Left lobe of liver (tissue), 2 donors: Measurements from ENCODE around the gene BAG3. TPM values are rescaled to one million over a fixed set of nuclear protein-coding genes. Genes with fewer than 3 reads are reported as not detected.
"Not testable (repeated sequence)": the region's sequence is repeated elsewhere in the genome, so short reads cannot be mapped to it uniquely, and the experiment has no call there.

Experiments used
- ATAC-seq: fragments of 200-7000 bp; cut with Tn5 transposase; one replicate; pipeline ENCODE4 v1.9.1; 2020; ENCODE audit warnings: mild to moderate bottlenecking, moderate library complexity
- DNase-seq: peaks from one replicate; pipeline ENCODE4 v3.0.0-alpha.2; 2020; ENCODE audit warnings: low spot score
- total RNA-seq: library from RNA; stranded (reverse); gene quantifications from one replicate; pipeline ENCODE4 v1.2.1, GENCODE V29; 2021
- donor health status: DM: no; HTN: no; CAD: no; lungs with moderate emphysema.
- donor health status: DM: no; HTN: yes; CAD: no.

The BAG3 gene
- total RNA-seq, 1 donor from 2014 or later, result 11.3 TPM

DNA sequence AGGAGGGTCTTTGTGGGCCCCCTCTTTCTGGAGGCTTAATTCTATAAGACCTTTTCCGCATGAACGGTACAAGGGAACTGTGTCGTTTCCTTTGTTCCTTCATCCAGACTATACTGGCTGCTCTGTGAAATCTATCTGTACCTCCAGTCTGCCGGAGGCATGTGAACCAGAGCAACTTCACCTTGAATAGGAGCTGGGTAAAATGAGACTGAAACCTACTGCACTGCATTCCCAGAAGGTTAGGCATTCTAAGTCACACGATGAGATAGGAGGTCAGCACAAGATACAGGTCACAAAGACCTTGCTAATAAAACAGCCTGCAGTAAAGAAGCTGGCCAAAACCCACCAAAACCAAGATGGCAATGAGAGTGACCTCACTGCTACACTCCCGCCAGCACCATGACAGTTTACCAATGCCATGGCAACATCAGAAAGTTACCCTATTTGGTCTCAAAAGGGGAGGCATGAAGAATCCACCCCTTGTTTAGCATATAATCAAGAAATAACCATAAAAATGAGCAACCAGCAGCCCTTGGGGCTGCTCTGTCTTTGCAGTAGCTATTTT is 37.9 kb downstream of the BAG3 start:
- no peak for ATAC-seq
- no peak for DNase-seq

DNA sequence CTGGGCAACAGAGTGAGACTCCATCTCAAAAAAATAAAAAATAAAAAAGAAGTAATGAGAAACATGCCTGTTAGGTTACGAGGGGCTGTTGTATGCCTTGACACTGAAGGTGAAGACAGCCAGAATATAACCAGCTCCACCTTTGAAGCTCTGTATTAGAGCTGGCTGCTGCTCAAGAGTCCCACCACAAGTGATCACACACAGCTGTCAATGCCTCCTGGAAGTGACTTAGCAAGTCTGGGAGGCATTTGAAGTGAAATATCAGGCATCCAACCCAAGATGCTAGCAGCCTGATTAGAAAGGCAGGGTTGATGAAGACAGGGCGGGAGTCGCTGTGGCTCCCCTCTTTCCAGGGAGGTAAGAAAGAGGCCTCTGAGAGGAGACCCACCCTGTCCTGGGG is 40.5 kb downstream of the BAG3 start:
- DNase-seq, result no peak
- ATAC-seq, result no peak

DNA sequence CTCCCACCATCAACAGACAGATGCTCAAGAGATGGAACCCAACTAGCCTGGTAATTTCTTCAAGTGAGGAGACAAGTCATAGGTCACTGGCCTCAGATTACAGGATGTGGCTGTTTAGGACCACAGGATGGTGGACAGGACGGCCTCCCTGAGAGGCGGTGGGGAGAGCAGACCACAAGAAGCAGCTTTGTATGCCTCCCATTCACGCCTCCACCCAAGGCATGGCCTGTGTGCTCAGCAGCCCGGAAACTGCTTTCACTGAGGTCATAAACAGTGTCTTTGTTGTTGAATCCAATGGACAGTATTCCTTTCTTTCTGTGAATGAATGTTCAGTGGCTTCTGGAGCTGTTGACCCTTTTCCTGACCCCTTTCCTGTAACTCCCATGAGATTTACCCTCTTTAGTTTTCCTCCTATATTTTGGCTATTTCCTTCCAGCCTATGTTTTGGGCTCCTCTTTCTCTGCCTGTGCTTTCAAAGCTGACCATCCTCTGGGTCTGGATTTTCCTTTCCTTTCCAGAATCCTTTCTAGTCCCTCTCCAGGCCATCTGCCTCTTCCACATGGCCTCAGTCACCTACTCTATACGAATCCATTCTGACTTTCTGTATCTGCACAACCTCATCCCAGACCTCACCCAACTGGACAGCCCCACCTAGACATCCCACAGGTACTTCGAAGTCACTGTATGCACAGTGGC is 42.2 kb downstream of the BAG3 start:
- no peak for DNase-seq
- no peak for ATAC-seq

DNA sequence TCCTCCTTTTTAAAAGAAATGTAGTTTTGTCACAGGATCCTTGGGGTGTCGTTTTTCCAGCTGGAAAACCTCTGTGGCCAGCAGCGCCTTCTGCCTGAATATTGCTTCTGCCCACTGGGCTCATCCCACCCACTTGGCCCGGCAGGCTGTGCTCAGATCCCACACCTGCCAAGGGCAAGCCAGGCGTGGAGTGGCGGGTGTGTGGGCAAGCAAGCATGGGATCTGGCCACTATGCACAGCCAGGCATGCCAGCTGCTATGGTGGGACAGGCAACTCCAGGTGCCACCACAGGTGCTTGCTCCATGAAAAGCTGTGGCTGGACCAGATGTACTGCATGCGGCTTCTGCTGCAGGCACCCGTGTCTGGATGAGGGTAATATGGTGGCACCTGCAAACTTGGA is 43.4 kb downstream of the BAG3 start:
- ATAC-seq (no peak), DNase-seq (no peak)

DNA sequence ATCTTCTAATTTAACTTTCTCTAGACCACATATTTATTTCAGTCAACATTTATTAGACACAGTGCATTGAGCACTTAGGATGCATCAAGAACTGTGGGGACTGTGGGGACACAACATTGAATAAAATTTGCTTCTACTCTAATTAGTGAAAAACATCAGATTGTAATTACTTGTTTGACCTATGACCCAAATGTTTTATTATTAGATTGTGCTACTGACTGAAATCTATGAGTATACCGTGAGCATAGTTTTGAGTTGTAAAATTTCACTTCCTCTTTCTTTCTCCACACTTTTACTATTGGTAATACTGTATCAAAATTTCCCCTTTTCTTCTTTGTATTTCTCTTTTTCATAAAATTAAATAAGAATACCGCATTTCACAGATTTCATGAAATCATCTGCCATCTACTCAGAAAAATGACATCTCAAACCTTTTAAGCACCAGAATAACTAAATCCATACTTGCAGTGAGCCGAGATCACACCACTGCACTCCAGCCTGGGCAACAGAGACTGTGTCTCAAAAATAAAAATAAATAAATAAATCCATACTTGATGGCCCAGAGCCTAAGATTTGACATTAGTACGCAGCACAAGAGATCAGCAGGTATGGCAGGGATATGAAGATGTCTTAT is 49.3 kb downstream of the BAG3 start:
- DNase-seq (no peak), ATAC-seq (no peak)

DNA sequence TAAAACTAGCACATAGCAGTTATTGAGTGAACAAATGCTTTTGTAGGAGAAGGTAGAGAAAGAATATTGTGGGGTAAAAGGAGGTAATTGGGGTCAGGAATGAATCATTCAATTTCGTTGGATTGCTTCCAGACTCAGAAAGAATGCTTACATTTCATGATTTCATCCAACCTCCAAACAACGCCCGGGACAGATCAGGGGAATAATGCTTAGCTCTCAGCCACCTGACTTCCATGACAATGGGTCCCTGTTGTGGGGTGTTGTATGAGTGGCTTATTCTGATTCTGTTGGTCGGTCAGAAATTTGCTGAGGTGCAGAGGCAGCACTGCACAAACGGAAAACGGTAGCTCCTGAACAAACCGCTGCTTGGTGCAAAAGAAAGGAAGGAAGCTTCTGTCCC is 50.7 kb downstream of the BAG3 start:
- DNase-seq, result no peak
- no peak for ATAC-seq

DNA sequence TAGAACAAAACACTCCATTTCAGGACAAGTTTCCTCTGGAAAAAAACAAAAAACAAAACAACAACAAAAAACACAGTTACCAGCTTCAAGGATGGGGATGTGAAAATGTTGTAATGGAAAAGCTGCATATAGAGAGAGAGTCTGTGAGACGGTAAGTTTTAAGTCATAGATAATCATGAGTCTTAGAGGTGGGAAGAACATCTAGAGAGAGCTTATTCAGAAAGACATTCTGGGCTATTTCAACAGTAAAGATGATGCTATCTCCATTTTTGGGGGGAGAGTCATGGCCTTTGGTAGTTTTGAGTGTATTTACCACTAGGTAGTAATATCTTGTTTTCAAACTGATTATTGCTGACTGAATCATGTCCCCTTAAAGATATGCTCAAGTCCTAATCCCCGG is 51.4 kb downstream of the BAG3 start:
- ATAC-seq, result no peak
- no peak for DNase-seq

DNA sequence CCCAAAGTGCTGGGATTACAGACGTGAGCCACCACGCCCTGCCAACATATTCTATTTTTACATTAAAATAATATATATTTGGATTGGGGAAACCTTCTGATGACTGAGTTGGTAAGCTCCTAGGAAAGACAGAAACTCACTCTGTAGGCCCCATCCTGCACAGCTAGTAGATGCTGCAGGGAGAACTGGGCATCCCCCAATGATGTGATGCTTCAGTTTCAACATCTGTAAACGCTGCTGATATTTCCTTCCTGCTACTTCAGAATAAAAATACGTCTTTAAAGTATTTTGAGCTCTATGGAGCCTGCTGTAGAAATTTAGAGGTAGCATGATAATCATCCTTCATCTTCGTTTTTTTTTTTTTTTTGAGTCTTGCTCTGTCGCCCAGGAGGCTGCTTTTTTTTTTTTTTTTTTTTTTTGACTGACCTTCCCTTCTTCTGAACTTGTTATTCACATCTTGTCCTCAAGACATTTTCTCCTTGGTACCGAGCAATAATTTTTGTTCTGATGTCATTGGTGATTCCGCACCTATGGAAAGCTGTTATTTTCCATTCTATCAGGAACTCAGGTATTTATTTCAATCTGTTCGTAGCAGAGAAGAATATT is 52.8 kb downstream of the BAG3 start:
- DNase-seq (no peak), ATAC-seq (no peak)

DNA sequence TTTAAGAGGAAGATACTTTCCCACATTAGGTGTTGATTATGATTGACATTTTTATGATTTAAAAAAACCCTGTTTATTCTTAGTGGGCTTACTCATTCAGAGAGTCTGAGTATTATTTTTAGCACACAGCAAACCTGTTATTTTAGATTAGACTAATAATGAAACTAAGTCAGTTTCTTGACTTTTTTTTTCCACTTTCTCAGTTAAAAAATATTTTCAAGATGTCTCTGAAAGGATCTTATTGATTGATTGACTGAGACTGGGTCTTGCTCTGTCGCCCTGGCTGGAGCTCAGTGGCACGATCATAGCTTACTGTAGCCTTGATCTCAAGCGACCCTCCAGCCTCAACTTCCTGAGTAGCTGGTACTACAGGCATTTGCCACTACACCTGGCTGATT is 54.3 kb downstream of the BAG3 start:
- no peak for ATAC-seq

DNA sequence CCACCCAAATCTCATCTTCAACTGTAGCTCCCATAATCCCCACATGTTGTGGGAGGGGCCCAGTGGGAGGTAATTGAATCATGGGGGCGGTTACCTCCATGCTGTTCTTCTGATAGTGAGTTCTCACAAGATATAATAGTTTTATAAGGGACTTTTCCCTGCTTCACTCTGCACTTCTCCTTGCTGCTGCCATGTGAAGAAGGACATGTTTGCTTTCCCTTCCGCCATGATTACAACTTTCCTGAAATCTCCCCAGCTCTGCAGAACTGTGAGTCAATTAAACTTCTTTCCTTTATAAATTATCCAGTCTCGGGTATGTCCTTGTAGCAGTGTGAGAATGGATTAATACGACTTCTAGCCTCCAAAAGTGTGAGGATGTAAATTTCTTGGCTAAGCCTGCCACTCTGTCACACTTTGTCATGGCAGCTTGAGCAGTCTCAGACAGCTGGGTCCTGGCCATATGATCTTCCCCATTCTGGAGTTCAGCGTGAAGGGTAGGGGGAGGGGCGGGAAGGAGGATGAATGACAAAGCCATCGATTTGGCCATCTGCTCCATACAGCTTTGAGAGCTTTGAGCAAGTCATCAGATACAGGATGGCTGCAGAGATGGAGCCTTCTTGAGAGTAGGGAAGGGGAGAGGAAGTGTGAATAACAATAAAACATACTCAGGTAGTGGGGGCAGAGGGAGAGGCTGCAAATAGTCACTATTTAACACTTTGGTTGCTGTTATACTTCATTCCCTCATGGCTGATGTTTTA is 55.5 kb downstream of the BAG3 start:
- ATAC-seq, result no peak
- DNase-seq, result no peak

More for the DNA sequence above, 54.3 kb downstream of the BAG3 start:
- no peak for DNase-seq

DNA sequence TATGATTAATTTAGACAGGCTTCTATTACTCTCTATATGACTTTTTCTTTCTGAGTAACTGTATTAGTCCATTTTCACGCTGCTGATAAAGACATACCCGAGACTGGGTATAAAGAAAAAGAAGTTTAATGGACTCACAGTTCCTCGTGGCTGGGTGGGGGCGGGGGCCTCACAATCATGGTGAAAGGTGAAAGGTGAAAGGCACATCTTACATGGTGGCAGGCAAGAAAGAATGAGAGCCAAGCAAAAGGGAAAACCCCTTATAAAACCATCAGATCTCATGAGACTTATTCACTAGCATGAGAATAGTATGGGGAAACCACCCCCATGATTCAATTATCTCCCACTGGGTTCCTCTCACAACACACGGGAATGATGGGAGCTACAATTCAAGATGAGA is 56.2 kb downstream of the BAG3 start:
- not testable (repeated sequence) for ATAC-seq, DNase-seq

DNA sequence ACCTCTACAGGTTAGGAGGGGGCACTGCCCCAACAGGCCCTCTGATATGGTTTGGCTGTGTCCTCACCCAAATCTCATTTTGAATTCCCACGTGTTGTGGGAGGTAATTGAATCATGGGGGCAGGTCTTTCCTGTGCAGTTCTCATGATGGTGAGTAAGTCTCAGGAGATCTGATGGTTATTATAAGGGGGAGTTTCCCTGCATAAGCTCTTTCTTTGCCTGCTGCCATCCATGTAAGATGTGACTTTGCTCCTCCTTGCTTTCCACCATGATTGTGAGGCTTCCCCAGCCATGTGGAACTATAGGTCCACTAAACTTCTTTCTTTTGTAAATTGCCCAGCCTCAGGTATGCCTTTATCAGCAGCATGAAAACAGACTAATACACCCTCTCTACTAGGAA is 59.8 kb downstream of the BAG3 start:
- not testable (repeated sequence) for DNase-seq, ATAC-seq

DNA sequence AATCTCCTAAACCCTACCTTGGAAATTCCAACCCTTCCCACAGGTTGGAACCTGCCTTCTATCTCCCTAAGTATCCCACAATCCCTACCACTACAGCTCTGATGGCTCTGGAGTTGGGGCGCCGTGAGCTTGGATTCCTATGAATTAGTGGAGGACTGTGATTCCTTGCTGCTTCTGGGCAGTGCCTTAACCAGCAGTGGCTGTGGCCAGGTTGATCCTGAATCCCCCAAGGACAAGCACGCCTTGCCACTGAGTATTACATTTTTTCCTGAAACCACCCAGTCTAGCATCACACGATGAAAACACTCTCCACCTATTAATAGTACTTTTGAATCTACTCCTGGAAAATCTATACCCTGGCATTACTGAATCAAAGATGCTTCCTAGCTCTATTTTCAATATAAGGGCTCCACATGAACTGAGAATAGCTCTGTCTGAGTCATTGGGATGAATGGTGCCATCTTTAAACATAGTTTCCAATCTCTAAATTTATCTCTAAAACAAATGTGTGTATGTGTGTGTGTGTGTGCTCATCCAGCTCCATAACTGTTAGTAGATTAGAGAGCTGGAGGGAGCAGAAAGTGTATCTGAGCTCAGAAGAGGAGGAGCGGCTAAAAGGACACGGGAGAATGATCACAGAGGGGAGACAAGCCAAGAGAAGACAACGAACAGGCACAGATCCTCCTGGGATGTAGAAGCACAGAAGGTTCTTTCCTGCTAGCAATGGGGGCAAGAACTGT is 62.7 kb downstream of the BAG3 start:
- DNase-seq, result no peak
- no peak for ATAC-seq

DNA sequence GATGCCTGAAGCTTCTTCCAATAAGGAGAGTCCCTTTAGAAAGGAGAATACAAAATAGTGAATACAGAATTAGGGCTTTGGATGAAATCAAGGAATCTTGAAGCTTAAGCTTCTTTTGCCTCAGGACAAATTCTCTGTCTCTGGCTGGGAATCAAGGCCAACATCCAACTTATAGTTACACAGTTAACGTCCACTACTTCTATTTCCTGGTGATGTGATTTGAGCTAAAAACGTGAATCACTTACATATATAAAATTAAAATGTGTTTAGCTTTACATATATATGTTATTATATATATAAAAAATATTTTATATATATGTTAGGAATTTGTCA is 63.3 kb downstream of the BAG3 start:
- no peak for DNase-seq
- ATAC-seq, result no peak

DNA sequence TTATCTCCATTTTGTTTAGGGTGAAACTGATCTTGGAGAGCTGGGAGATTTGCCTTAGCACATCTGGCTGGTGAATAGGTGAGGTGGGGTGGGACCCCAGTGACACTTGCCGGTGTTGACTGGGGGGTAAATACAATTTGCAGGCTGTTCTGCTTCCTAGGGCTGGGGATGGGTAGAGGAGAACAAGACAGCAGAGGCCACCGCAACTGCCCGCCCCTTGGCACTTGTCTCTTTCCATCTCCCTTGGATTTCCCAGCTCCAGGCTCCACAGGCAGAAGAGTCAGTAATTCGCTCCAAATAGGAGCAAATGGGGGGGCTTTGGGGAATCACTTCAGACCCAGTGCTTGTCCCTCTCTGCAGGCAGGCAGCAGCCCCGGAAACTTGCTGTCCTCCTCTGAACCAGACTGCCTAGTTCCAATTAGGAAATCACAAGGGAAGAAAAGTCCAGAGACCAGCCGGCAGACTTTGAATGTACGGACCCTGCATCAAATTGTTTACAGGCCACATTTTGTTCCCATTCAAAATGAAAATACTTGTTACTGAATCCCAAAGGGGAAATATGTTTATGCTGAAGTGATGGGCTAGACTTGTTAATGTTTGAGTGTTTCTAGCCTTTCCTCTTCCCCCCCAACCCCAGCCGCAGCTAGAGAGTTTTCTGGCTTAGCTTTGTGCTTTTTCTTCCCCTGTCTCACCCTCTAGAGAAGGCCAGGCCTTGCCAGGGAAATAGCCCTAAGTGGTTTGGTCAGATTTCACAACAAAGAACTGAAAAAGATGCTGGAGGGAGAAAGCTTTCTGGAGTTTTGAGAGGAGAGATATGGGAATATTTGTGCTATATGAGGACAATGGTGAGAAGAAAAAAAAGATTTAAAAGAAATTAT is 64.7 kb downstream of the BAG3 start:
- ATAC-seq (no peak), DNase-seq (no peak)

DNA sequence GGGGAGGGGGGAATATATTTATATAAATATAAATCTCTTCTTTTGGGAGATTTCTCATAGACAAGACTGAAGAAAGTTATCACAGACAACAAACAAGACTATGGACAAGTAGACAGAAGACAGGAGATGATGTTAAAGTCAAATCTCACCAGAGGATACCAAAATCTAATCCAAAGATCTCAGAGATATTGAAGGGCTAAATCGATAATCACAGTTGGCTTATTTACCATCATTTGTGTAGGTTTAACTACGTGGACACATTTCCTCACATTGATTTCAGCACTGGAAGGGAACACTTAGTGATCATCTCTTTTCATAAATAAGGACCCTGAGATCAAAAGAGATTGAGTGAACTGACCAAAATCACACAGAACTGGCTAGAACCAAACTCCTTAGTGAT is 72.0 kb downstream of the BAG3 start:
- DNase-seq, result no peak
- ATAC-seq, result no peak

DNA sequence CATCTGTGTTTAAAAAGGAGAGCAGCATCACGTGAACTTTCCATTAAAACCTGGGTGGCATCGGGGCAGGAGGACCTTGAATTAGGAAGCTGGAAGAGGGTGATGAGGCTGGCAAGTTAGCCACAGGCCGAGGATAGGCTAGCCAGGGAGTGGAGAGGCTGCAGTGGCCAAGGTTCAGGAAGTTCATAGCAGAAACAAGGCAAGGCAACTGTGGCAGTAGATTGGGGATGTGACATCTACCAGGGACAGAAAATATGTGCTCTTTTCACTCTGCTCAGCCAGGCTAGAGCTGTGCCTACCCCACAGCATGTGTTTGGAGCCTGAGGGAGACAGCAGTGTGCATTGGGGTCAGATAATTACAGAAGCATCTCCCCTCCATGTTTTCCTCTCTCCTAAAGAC is 72.4 kb downstream of the BAG3 start:
- ATAC-seq (no peak), DNase-seq (no peak)

DNA sequence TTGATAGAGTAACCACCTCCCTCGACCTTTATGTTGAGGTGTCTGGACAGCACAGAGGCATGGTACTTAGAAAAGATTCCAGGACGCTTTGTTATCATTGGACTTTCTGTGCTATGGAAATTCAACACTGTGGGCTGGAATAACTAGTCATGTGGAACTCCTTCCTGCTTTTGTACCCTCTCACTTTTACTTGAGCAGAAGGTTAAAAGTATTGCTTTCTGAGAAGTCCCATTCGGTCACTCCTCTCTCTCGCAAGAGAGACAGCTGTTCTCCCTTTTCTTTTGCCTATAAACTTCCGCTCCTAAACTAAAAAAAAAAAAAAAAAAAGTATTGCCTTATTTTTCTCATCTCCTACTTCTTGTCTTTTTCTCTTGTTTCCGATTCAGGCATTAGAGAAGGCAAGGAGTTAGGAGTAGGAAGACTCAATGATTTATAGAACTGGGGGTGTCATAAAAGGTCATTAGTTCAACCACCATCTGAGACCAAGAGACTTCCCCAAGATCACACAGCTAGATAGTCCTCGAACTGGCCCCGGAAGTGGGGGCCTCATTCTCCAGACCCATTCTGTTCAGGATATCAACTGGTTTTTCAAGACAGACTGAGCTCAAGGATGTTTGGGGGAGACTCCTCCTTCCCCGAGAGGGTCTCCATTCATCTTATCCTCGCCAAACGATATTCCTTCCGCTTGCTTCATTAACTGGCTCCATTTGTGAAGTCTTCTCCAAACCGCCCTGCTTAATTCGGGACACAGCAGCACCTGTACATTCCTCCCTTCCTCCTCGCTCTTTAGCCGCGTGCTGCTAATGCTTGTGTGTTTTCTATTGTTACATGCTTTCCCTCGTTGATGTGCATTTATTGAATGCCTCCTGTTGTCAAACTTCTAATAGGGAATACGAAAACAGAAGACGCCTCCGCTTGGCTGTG is 73.7 kb downstream of the BAG3 start:
- DNase-seq, result no peak
- peak; percentile 6 for ATAC-seq

DNA sequence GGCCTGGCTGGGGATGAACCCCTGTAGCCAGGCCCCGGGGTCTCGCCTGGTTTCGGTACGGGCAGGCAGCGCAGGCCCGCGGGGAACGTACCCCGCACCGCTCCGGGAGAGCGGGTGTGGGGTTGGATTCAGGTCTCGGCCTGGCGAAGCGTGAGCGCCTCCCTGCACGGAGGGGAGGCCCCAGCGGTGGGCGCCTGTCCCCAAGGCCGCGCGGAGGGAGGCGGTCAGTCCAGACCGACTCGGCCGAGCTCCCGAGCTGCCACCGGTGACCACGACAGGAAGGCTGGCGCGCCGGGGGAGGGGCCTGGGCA is 74.3 kb downstream of the BAG3 start:
- no peak for DNase-seq
- ATAC-seq, result no peak
